MV-4-11 (cell line): ENCODE measurements around the gene BANF1.

ENCODE experiments used
- DNase-seq: peaks from one replicate; lab custom pipeline; 2025; lab: John Stamatoyannopoulos, UW

BANF1 gene, protein sequence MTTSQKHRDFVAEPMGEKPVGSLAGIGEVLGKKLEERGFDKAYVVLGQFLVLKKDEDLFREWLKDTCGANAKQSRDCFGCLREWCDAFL

DNA sequence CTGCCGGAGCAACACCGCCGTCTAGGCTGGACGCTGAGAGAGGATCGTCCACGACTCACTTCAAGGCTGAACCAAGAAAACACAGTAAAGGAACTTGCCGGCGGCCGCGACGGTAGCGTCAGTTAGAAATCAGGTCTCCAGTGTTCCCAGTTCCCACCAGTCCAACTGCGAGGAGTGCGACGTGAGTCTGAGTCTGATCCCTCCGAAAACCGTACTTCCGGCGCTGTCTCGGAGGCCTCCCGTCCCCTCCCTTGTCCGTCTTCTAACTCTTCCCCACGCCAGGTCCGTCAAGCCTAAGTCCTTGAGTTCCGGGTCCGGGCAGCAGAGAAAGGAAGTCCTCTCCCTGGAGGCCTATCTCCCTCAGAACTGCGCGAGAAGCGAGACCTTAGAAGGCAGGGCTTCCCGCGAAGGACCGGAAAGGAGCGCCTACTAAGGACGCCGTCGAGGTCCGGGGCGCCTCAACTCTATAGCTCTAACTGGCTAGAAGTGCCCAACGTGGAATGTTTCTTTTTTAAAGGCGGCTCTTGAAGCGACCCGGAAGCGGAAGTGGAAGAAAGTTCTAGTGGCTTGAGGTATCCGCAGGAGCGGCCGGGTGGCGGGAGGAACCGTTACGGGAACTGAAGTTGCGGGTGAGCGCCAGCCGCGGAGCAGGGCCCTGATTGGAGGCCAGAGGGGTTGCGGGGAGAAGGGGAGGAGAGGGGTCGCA lies at the start of gene BANF1, which contains the start of gene EIF1AD:
TSS of gene BANF1 (plus strand) at position 562 of the 706 bp plus-strand sequence. CDS start 748 bp downstream, outside the sequence.
TSS of gene EIF1AD (minus strand) at position 216 of the 706 bp plus-strand sequence. CDS start 1,768 bp downstream, outside the sequence.
- DNase-seq: peak; percentile 99

DNA sequence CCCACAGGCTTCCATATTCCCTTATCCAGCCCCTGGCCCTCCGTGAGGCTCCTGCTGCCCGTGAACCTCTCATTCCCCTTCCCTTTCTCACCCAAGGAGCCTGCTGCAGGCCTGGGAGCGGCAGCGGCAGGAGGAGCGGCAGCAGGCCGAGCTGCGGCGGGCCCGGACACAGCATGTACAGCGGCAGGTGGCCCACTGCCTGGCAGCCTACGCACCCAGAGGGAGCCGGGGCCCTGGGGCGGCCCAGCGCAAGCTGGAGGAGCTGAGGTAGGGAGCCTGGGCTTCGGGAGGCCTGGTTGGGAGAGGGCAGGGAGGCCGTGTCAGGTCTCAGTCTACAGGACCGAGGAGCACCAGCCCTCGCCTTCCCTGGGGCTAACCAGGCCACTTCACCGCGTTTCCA lies 48.8 kb upstream of the BANF1 start:
- no peak for DNase-seq

DNA sequence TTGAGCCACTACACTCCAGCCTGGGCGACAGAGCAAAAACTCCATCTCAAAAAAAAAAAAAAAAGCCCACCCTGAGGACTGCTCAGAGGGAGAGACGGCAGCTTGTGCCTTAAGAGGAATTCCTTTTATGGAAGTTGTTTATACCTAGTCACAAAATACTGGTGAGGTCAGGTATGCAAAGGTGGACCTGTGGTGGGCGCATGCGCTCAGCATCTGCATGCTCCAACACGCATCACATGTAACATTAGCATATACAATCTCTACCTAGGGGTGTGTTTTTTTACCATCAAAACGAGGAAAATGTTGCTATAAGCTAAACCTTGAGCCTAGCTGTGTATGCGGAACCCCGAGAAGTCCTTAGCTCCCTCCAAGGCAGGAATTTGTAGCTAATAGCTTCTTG lies 47.5 kb upstream of the BANF1 start:
- no peak for DNase-seq

DNA sequence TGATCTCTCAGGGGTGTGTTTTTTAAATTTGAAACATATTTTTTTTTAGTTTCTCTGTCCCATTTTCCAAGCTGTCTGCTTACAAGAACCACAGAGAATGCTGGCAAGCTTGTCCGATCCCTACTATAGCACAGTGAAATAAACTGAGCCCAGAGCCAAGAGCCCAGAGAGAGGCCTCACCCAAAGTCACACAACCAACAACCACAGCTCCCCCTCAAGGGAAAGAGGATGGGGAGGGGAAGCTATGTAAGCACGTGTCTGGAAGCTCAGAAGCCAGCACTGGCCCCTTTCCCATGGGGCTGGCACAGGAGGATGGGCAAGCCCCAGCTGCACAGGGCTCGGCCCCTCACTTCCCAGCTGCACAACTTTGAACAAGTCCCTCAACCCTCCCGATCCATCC lies 44.0 kb upstream of the BANF1 start:
- DNase-seq: no peak

DNA sequence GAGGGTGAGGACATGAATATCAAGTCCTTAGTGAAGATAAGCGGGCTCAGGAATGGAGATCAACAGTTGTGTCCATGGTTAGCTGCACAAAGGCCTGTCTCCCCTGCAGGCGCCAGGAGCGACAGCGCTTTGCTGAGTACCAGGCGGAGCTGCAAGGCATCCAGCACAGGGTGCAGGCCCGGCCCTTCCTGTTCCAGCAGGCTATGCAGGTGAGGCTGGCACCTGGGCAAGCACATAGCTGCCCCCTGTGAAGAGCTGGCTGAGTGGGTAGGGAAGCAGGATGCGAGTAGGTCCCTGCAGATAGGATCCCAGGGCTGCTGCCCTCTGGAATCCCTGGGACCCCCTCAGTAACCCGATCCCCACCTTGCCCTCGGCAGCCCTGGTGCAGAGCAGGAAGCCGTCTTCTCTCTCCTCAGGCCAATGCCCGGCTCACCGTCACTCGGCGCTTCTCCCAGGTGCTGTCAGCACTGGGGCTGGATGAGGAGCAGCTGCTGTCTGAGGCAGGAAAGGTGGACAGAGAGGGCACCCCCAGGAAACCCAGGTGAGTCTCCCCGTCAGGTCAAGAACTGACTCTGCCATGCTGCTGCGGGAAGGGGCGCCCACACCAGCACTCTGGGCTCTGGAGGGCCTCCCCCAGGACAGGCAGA lies 43.4 kb upstream of the BANF1 start:
- no peak for DNase-seq

DNA sequence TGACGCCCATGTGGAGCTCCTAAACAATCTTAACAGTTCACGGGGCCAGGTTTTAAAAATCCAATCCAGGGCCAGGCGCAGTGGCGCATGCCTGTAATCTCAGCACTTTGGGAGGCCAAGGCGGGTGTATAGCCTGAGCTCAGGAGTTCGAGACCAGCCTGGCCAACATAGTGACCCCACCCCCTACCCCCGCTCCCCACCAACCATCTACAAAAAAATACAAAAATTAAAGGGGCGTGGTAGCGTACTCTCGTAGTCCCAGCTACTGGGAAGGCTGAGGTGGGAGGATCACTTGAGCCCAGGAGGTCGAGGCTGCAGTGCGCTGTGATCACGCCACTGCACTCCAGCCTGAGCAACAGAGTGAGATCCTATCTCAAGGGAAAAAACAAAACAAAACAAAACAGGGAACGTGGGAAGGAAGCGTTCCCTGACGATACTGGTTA lies 41.5 kb upstream of the BANF1 start:
- DNase-seq: no peak

DNA sequence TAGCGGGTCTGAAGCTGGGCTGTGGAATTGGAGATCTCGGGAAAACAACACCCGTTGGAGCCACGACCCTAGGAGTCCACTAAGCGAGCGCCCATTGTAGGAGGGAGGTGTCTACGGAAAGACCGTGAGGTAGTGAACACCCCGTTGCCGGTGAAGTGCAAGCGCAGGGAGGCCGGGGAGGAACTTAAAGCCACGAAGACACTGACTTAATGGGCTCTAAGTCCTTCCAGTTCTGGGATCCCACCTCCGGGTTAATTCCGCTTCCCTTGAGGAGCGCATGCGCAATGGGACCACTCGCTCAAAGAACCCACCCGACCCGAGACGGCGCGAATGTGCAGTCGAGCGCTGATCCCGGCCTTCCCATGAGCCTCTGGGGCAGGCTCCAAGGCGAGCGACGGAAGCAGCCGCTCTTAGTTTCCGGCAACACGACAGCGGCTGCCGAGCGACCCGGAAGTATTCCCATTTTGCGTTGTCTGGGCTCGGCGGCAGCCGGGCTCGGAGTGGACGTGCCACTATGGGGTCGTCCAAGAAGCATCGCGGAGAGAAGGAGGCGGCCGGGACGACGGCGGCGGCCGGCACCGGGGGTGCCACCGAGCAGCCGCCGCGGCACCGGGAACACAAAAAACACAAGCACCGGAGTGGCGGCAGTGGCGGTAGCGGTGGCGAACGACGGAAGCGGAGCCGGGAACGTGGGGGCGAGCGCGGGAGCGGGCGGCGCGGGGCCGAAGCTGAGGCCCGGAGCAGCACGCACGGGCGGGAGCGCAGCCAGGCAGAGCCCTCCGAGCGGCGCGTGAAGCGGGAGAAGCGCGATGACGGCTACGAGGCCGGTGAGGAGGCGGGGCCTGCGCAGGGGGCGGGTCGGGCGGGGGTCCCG lies 40.8 kb upstream of the BANF1 start, which contains the start of gene SART1:
TSS of gene SART1 (plus strand) at position 468 of the 874 bp plus-strand sequence. CDS start at position 515, 47 bp downstream.
- peak; percentile 98 for DNase-seq

DNA sequence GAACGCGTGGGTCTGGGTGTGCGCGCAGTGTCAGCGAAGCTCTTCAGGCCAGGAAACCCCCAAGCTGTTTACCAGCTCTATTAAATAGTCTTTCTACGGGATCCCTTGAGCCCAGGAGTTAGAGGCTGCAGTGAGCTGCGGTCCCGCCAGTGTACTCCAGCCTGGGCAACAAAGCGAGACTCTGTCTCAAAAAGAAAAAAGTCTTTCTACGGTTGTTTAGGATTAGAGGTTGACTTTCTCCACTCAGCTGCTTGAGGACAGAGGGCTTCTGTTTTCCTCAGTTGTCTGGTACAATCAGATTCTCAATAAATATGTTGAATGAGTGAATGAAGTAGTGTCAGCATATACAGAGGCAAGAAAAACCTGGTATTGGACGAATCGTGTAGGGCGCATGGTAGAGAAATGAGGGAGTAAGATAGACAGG lies 40.1 kb upstream of the BANF1 start:
- DNase-seq: no peak

DNA sequence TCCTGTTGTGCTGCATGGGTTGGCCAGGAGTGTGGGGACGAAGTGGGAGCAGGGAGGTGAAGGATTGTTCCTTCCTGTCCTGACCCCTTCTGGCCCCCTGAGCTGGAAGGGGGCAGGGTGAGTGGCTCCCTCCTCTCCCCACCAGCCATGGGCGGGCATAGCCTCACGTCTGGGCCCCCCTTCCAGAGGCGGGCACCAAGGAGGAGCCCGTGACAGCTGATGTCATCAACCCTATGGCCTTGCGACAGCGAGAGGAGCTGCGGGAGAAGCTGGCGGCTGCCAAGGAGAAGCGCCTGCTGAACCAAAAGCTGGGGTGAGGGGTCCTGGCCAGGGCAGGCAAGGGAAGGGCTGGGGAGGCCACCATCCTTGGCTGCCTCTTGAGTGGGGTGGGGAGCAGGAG lies 37.4 kb upstream of the BANF1 start:
- no peak for DNase-seq

DNA sequence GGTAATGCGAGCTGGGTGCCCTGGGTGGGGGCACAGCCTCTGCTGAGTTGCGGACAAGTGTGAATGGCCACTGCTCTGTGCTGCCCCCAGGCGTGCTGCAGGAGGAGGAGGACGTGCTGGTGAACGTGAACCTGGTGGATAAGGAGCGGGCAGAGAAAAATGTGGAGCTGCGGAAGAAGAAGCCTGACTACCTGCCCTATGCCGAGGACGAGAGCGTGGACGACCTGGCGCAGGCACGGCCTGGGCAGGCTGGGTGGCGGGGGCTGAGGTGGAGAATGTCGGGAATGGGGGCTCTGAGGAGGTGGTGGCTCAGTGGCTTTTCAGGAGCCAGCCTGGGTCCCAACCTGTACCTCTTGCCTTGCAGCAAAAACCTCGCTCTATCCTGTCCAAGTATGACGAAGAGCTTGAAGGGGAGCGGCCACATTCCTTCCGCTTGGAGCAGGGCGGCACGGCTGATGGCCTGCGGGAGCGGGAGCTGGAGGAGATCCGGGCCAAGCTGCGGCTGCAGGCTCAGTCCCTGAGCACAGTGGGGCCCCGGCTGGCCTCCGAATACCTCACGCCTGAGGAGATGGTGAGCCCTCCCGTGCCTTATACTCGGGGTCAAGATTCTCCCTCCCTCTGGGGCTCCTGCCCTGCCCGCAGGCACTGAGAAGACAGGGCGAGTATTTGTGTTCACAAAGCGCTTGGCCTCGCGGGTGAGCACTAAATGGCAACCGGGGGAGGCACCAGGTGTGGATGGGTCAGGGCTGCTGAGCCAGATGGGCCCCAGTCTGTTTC lies 36.1 kb upstream of the BANF1 start:
- DNase-seq: no peak

DNA sequence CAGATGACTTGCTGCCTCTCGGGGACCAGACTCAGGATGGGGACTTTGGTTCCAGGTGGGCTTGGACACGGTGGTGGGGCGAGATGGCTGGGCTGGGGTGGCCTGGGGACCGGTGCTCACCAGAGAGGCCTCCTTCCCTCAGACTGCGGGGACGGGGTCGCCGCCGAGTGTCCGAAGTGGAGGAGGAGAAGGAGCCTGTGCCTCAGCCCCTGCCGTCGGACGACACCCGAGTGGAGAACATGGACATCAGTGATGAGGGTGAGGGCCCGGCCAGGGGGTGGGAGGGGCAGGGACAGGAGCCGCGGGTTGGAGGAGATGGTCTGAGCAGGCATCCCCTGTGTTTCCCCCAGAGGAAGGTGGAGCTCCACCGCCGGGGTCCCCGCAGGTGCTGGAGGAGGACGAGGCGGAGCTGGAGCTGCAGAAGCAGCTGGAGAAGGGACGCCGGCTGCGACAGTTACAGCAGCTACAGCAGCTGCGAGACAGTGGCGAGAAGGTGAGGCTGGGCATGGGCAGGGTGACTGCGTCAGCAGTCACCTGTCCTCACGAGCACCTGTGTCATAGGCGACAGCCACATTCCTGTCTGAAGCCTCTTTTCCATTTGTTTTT lies 34.9 kb upstream of the BANF1 start:
- DNase-seq: no peak

DNA sequence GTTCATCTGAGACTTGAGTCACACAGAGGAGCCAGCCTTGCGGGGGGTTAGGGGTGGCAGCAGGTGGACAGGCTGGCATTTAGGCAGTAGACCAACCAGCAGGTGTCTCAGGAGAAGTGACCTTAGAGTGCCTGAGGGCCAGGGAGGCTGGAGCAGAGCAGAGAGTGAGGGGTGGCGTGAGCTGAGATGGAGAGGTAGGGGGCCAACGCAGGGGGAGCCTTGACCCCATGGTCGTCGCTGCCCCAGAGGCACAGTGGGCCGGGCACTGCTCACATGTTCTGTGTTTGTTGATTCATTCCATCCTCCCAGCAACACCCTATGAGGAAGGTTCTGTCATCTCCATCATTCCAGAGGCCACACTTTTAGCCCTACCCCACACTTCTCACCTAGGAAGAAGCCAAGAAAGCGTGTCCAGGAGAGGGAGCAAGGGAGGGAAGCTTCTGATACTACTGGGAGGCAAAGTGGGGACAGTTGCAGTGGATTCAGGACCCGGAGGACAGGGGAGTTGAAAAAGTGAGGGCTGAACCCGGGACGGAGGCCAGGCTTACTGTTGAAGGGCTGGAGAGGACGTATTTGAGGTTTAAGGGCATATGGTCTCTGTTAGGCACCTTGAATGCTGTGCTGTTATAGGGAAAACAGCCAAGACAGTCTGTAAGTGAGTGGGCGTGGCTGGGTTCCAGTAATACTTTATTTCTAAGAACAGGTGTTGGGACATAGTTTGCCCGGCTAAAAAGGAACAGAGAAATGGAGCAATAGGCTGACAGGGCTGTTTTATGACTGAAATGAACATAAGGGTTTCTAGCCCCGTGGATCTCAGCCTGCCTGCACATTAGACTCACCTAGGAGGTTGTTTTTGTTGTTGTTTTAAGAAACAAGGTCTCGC lies 33.5 kb upstream of the BANF1 start:
- DNase-seq: peak; percentile 58

DNA sequence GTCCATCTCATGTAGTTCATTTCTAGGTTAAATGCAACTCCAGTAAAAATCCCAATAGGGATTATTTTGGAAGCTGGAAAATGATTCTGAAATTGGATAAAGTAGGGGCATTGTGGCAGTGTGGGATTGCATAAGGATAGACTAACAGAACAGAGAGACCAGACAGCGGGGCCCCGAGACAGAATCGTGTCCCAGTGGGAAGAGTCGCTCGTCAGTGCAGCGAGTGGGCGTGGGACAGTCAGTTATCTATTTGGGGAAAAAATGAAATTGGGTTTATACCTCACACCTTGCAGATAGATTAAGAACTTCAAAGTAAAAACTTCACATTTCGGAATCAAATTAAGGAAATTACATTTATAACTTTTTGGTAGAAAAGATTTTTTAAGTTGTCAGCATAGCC lies 30.2 kb upstream of the BANF1 start:
- no peak for DNase-seq

DNA sequence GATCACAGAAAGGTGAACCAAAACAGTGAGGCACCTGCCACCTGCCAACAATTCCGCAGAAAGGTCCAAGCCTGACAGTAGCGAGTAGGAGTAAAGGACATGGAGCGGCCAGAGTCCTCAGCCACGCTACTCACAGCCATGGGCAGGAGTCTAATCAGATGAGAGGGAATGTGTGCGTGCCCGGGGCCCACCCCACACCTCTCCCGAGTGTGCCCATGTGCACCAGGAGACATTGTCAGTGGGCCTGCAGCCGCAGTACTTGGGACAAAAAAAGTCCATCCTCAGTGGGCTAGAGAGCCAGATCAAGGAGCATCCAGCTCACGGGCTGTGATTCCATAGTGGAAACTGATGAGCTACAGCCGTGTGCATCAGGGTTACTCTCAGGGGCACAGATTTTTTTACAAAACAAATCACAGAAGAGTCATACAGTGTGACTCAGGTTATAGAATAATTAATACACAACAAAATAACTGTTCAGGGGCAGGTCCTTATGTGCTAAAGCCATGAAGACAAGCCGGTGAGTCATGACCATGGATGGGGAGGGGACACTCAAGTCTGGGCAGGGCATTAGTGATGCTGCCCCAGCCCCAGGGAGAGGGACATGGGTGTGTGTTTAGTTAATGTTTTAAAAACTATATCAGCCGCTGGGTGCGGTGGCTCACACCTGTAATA lies 28.7 kb upstream of the BANF1 start:
- no peak for DNase-seq

DNA sequence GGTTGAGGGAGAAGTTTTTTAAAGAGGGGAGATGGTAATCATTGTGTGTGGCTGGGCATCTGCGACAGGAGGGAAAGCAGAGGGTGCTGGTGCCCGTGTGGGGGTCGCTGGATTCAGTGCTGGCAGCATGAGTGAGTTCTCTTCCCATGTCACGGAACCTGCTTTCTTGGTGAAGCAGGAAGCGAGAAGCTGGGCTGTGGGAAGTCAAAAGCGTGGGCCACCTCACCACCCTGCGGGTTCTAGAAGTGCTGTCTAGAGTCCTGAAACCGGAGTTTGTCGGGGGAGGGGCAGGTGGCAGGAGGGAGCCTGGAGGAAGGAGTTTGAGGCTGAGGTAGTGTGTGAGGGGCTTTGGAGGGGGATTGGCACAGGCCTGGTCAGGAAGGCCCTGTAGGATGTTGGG lies 26.5 kb upstream of the BANF1 start:
- no peak for DNase-seq

DNA sequence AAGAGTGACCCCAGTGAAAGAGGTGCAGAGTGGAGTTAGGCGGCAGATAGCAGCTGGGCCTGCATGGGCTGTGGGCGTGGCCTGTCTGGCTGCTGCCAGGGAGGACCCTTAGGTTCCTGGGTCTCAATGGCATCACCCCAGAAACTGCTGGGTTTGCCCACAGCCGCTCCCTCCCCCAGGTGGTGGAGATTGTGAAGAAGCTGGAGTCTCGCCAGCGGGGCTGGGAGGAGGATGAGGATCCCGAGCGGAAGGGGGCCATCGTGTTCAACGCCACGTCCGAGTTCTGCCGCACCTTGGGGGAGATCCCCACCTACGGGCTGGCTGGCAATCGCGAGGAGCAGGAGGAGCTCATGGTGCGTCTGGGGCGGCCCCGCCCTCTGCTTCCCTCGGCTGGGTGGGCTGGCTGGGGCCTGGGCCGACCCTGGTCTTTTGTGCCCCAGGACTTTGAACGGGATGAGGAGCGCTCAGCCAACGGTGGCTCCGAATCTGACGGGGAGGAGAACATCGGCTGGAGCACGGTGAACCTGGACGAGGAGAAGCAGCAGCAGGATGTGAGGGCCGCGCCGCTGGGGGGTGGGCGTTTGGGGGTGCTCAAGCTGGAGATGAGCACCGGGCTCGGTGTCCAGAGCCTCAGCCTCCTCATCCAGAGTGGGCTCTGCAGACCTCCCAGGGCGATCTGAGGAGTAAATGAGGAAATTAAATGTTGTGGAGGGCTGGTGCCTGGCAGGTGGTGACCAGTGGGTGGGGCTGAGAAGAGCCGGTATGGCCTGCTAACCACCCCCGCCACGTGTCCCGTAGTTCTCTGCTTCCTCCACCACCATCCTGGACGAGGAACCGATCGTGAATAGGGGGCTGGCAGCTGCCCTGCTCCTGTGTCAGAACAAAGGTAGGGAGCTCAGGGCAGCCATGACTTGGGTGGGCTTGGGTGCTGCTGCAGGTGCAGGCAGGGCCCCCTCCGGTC lies 25.8 kb upstream of the BANF1 start:
- no peak for DNase-seq

DNA sequence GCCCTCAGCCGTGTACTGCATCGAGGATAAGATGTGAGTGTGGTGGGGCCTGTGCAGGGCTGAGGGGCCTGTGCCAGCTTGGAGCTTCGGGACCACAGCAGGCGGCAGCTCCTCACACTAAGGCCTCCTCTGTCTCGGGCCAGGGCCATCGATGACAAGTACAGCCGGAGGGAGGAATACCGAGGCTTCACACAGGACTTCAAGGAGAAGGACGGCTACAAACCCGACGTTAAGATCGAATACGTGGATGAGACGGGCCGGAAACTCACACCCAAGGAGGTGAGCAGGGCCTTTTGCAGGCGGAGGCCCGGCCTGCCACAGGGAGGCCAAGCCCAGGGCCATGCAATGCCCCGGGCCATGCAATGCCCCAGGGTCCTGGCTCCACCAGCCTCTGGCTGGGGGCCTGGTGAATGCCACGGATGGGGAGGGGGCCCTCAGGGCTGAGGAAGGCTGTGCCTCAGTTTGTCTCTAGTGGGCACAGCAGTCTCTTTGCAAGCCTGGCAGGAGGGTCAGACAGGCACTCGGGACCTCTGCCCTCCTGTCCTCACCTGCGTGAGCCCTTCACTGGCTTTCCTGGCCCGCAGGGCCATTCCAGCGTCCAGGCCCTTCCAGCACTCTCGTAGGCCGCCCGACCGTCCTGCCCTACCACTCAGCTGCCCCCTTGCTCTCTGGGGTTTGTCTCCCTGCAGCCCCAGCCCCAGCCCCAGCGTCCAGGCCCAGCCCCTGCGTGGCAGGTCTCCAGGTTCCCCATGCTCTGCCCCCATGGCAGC lies 24.5 kb upstream of the BANF1 start:
- no peak for DNase-seq
